Left hindlimb (tissue), 1 donor: Measurements from ENCODE around the gene KHDRBS2.
A peak's percentile ranks its signal among the peaks of the same experiment; 100 is the strongest.

Source experiments
- DNase-seq: peaks from one replicate; pipeline ENCODE4 v3.0.0-alpha.2; 2018

KHDRBS2 gene

GRCh38 chr6:62285612-62286469 is at the start of gene KHDRBS2:
Gene KHDRBS2 (minus strand): TSS chr6:62286225.
- DNase-seq = peak; percentile 95

GRCh38 chr6:62328607-62329006 is 42.6 kb upstream of the KHDRBS2 start:
- DNase-seq = no peak

GRCh38 chr6:62324834-62325233 is 38.8 kb upstream of the KHDRBS2 start:
- DNase-seq = no peak

- no peak for DNase-seq
Measured at GRCh38 chr6:62323818-62324431, 37.9 kb upstream of the KHDRBS2 start.

- DNase-seq = no peak
Measured at GRCh38 chr6:62298745-62299392, 12.8 kb upstream of the KHDRBS2 start.

GRCh38 chr6:62296541-62296940 is 10.5 kb upstream of the KHDRBS2 start:
- DNase-seq = no peak

- no peak for DNase-seq
Measured at GRCh38 chr6:62288974-62289373, 2.9 kb upstream of the KHDRBS2 start.

GRCh38 chr6:62288562-62288961 is 2.5 kb upstream of the KHDRBS2 start:
- DNase-seq = no peak

- DNase-seq = no peak
Measured at GRCh38 chr6:62286470-62286843, 432 bp upstream of the KHDRBS2 start.

- DNase-seq = no peak
Measured at GRCh38 chr6:62284725-62285124, 1.3 kb downstream of the KHDRBS2 start.

GRCh38 chr6:62283796-62284411 is 2.1 kb downstream of the KHDRBS2 start:
- DNase-seq = no peak

GRCh38 chr6:62283365-62283764 is 2.7 kb downstream of the KHDRBS2 start:
- no peak for DNase-seq

GRCh38 chr6:62280099-62280498 is 5.9 kb downstream of the KHDRBS2 start:
- no peak for DNase-seq

GRCh38 chr6:62272114-62272513 is 13.9 kb downstream of the KHDRBS2 start:
- no peak for DNase-seq

GRCh38 chr6:62265906-62266525 is 20.0 kb downstream of the KHDRBS2 start:
- no peak for DNase-seq

GRCh38 chr6:62262283-62262682 is 23.7 kb downstream of the KHDRBS2 start:
- no peak for DNase-seq

GRCh38 chr6:62246087-62246486 is 39.9 kb downstream of the KHDRBS2 start:
- no peak for DNase-seq

- DNase-seq = no peak
Measured at GRCh38 chr6:62236784-62237183, 49.2 kb downstream of the KHDRBS2 start.

- DNase-seq = no peak
Measured at GRCh38 chr6:62229231-62229630, 56.8 kb downstream of the KHDRBS2 start.

GRCh38 chr6:62217866-62218265 is 68.2 kb downstream of the KHDRBS2 start:
- DNase-seq = no peak

- DNase-seq = no peak
Measured at GRCh38 chr6:62202078-62202477, 83.9 kb downstream of the KHDRBS2 start.

- DNase-seq = no peak
Measured at GRCh38 chr6:62192593-62192992, 93.4 kb downstream of the KHDRBS2 start.

GRCh38 chr6:62175195-62175594 is 110.8 kb downstream of the KHDRBS2 start:
- DNase-seq = no peak
